GM18508 (cell line): ENCODE data around the gene CYP1A2.
"Not testable (repeated sequence)": the region's sequence is repeated elsewhere in the genome, so short reads cannot be mapped to it uniquely, and the experiment has no call there.

Experiments
- ATAC-seq: cut with Tn5 transposase; IDR thresholded peaks from one replicate; pipeline ENCODE4 v1.9.1; 2021; ENCODE audit warnings: moderate number of reproducible peaks; ENCODE audit not compliant: insufficient read depth, unreplicated experiment

The CYP1A2 gene

DNA sequence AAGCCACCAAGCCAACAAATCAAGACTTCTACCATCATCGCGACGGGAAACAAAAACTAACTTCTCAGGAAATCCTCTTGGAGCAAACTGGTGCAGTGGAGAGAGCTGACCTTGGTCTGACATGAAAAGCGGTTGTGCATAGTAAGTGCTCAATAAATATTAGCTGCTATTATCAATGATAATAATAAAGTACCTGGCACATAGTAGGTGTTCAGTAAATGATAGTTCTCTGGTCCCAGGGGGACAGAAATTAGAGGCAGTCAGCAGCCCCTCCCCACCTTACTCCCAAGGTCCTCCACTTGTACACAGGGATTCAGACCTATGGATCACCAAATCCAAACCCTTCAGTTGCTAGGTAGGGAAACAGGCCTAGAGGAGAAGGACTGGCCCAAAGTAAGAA lies 27.2 kb downstream of the CYP1A2 start:
- no peak for ATAC-seq

DNA sequence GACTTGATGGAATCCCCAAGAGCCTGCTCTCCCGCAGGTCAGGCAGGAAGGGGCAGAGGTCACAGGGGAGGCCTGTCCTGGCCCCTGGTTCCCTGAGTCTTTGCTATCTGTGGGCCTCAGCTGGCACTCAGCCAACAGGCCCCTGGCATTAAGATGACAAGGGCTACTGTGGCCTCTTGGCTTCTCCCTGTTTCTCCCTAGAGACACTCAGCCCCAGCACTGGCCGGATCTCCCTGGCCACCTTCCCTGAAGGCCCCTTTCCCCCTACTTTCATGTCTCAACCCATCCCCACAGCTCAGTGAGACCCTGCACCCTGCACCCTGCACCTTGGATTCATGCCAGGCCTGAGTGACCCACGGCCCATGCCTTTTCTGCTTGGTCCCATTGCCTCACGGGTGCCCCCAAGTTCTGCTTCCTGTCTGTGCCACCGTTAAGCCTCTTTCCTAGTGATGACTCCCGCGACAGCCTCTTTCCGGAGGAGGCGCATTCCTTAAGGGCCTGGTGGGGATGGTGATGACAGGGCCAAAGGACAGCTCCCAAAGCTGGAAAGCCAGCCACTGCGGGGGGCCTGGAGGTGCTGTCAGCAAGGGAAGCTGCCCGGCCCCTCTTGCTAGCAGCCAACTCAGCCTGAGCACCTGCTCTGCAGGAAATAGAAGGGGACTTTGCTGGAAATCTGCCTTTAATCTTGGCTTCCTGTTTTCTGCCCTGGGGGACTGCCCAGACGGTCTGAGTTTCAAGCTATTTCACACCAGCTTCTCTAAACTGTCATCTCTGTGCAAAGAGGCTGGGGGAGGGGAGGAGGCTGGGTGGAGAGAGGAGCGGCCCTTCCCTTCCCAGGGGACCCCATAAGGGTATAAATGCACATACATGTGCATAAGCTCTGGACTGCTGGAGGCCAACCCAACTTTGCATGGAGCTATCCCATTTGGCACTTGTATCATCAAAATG lies 28.4 kb downstream of the CYP1A2 start:
- ATAC-seq, result no peak

DNA sequence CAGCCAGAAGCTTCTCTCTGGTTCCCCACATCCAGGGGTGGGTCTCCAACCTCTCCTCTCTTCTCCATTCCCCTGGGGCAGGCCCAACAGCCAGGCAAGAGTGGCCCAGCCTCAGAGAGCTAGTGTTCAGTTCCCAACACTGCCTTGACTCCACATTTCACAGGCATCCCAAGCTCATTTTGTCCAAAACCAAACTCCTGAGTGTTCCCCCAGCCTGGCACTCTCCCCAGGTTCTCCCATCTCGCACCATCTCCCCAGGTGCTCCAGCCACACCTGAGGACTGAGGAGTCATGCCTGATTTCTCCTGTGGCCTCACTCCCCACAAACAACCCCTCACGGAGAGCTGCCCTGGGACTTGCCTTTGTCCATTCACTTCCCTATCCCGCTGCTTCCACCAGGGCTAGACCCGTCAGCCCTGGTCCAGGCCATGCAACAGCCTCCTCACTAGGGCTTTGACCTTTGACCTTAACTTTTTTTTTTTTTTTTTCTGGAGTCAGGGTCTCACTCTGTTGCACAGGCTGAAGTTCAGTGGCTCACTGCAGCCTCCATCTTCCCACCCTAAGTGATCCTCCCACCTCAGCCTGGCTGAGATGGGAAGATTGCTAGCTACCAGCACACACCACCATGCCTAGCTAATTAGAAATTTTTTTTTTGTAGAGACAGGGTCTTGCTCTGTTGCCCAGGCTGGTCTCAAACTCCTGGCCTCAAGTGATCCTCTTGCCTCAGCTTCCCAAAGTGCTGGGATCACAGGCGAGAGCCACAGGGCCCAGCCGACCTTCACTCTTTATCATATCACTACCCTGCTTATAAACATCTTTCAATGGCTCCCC lies 29.3 kb downstream of the CYP1A2 start:
- ATAC-seq, result no peak

DNA sequence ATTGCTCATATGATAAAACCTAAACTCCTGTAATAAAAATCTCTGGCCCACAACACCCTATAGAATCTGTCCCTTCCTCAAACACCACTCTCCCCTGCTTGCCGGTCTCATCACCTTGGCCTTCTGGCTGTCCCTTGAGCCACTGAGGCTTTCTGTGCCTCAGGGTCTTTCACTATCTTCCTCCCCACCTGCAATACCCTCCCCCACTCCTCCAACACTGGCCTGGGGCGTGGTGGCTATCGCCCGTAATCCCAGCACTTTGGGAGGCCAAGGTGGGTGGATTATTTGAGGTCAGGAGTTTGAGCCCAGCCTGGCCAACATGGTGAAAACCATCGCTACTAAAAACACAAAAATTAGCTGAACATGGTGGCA lies 29.9 kb downstream of the CYP1A2 start:
- no peak for ATAC-seq

GRCh38 chr15:74779162-74779648 lies 30.6 kb downstream of the CYP1A2 start:
- ATAC-seq, result no peak

DNA sequence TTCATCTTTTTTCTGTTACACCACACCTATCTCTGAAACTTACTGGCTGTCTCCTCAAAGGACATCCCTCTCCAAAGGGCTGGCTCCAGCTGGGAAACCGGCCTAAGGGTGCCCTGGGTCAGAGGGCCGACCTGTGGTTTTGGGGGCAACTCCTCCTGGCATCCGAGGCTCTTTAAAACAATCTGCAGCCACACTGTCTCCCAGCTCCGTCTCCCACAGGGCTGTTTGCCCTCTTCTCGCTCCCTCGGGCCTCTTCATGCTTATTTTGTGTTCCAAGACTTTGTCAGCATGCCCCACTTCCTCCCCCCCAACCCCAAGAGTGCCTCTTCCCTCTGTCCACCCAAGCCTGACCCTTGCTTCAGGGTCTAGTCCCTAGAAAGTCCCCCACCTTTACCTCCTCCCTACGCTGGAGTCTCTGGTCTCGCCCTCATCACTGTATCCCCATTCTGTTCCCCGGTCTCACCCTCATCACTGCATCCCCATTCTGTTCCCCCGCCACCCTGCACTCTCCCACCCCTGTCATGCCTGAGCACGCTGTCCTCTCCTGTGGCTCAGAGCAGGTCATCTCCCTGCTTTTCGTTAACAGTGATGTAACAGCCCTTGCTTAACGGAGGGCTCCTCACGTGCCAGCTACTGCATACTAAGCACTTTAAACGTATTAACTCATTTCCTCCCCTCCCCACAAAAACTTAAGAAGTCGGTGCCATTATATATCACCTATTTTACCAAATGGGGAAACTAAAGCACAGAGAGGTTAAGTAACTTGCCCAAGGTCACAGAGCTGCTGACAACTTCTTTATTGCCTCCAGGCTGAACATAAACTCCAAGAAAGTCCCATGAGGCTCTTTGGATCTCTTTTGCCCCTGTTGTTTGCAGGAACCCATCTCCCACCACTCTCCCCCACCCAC lies 32.1 kb downstream of the CYP1A2 start:
- no peak for ATAC-seq

GRCh38 chr15:74781431-74782258 lies 33.0 kb downstream of the CYP1A2 start, which contains the start of gene CSK:
Gene CSK (plus strand): TSS chr15:74782080. CDS start chr15:74798298, 16,218 bp downstream.
- no peak for ATAC-seq

DNA sequence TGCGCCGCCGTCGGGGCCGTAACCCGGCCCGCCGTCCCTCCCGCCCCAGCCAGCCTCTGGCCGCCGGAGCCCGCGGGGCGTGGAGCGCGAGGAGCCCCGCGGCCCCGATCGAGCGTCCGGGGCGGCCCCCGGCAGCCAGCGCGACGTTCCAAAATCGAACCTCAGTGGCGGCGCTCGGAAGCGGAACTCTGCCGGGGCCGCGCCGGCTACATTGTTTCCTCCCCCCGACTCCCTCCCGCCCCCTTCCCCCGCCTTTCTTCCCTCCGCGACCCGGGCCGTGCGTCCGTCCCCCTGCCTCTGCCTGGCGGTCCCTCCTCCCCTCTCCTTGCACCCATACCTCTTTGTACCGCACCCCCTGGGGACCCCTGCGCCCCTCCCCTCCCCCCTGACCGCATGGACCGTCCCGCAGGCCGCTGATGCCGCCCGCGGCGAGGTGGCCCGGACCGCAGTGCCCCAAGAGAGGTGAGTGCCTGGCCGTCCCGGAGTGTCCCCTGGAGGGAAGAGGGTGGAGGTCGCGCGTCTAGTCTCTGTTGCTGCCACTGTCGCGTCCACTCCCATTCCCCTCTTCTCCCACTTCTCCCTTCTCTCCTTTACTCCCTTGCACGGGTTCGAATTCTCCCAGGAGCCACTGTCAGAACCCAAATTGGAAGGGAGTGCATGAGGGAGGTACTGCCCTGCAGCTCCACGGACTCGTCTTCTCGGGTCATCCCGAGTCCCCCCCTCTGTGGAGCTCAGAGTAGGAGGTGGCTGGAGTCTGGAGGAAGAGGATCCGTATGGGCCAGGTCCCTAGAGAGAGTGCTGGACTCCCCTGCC lies 33.8 kb downstream of the CYP1A2 start:
- ATAC-seq, result no peak

GRCh38 chr15:74783072-74783807 lies 34.6 kb downstream of the CYP1A2 start:
- ATAC-seq, result no peak

GRCh38 chr15:74783808-74784175 lies 35.1 kb downstream of the CYP1A2 start:
- no peak for ATAC-seq

DNA sequence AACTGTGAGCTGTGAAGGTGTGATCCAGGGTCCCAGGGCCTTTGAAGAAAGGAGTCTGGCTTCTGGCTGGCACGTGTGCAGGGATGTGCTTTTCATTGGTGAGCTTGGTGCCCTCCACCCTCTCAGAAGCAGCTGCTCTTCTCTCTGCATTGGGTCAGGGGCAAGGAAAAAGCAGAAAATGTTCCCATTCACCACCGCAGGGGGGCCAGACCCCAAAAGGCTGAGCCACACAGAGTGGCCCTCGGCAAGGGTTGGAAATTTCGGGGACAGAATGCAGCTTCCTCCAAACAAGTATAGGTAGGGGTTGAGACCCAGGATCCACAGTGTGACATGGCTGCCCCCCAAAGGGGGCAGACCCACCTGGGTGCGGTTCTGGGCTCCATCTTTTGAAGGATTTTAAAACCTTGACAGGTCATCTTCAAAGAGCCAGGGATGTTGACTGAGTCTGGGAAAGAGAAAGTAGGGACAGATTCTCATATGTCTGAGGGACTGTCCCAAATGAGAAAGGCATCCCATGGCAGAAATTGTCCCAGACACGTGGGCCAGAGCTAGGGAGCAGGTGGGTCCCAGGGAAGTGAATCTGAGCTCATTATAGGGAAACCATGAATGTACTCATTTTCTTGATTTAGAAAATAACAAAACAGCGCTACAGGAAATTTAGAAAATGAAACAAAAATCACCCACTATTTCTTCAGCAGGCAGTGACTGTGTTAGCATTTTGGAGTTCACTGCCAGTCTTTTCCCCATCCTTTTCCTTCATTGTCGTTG lies 36.0 kb downstream of the CYP1A2 start:
- ATAC-seq, result no peak

- ATAC-seq, result no peak
Measured at GRCh38 chr15:74785194-74786032, 36.8 kb downstream of the CYP1A2 start.

DNA sequence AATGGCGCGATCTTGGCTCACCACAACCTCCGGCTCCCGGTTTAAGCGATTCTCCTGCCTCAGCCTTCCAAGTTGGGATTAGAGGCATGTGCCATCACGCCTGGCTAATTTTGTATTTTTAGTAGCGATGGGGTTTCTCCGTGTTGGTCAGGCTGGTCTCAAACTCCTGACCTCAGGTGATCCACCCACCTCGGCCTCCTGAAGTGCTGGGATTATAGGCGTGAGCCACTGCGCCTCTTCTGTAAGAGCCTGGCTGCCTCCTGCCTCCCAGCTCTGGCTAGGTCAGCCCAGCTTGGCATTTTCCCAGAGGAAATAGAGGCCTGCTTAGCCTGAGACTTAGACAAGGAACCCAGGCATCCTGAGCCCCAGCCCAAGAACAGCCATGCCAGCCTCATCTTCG lies 37.4 kb downstream of the CYP1A2 start:
- not testable (repeated sequence) for ATAC-seq

- ATAC-seq, result no peak
Measured at GRCh38 chr15:74786551-74787165, 38.0 kb downstream of the CYP1A2 start.

- peak; percentile 28 for ATAC-seq
Measured at GRCh38 chr15:74787251-74788041, 38.8 kb downstream of the CYP1A2 start.
